Measurements from ENCODE around the gene POLRMT.

GRCh38 chr19:573519-573825, 59.9 kb downstream of the POLRMT start:
- TF ChIP-seq CTCF (optimal IDR thresholded peaks at IDR 0.05 in 1 of 3, IDR thresholded peaks at IDR 0.05 in 1 of 3, conservative IDR thresholded peaks at IDR 0.05 in 1 of 3; ENCODE audit: extremely low read depth in 1 of 3, insufficient read depth in 2 of 3, low read length in 3 of 3) (no peak), EZH2 (IDR thresholded peaks at IDR 0.05; ENCODE audit: low read length) (no peak)
